ENCODE measurements around the gene CLCN5. TPM values are rescaled to one million over a fixed set of nuclear protein-coding genes. Genes with fewer than 3 reads are reported as not detected.

Gene CLCN5
- total RNA-seq, 1 experiment from 2014 or later, result 4.9 TPM

DNA sequence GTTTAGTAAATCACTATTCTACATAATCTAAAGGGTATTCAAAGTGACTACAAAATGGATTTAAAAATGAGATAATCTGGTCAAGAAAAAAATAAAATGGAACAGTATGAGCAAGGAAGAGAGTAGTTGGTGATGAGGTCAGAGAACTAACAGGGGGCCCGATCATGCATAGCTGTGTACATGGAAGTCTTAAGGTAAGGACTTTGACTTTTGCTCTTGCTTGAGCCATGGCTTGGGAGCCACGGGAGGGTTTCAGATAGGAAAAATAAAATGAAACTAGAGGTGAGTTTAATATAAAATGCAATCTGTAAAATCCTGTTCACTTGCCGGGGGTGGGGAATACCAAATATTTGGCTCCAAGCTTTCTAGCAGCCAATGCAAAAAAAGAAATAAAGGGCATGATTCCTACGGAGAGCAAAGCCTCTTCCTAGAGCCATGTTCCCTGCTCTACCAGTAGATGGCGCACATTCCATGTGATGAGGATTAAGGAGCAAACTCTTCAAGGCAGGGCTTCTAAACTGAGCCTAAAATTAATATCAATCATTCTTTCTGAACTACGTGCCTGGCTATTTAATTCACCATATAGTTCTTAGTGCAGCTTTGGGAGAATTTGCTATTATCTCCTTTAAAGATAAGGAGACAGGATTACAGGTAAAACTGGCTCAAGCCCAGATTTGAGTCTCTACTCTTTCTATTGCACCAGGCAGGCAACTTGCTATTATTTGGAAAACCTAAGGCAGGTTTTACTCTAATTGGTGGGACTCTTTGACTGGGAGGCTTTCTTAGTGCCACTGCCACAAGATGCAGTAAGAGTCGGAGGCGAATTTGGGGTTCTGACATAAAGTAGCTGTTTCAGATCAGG lies 6.8 kb upstream of the CLCN5 start:
- no peaks in the 10 kb centered on the region for H3K9me3 Mint-ChIP-seq (ENCODE audit: unreplicated experiment)
- TF ChIP-seq, protein P1, sequence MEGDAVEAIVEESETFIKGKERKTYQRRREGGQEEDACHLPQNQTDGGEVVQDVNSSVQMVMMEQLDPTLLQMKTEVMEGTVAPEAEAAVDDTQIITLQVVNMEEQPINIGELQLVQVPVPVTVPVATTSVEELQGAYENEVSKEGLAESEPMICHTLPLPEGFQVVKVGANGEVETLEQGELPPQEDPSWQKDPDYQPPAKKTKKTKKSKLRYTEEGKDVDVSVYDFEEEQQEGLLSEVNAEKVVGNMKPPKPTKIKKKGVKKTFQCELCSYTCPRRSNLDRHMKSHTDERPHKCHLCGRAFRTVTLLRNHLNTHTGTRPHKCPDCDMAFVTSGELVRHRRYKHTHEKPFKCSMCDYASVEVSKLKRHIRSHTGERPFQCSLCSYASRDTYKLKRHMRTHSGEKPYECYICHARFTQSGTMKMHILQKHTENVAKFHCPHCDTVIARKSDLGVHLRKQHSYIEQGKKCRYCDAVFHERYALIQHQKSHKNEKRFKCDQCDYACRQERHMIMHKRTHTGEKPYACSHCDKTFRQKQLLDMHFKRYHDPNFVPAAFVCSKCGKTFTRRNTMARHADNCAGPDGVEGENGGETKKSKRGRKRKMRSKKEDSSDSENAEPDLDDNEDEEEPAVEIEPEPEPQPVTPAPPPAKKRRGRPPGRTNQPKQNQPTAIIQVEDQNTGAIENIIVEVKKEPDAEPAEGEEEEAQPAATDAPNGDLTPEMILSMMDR (IDR thresholded peaks at IDR 0.05; ENCODE audit: unreplicated experiment), result peak; percentile 79
- CTCF ChIA-PET, result interaction anchor here (0.6 to 4.4 kb wide), 26 partner anchors 9 to 781 kb away, joined by 3 to 50 read pairs (median 4); no protein-coding TSS in a partner anchor
- DNase-seq (ENCODE audit: unreplicated experiment), result peak; percentile 72
- no peaks in the 10 kb centered on the region for H3K4me1 Mint-ChIP-seq (ENCODE audit: insufficient read depth, unreplicated experiment)
- intact Hi-C loops (cut with micrococcal nuclease), result loop anchor here (1.0 to 10.0 kb wide), 5 partner anchors 33 to 779 kb away; partner anchors contain the start of gene CCNB3
- BruUV-seq (replicated peaks), result no TSS peak
- H3K27me3 Mint-ChIP-seq (ENCODE audit: insufficient read depth, unreplicated experiment), result peaks cover 5% of the 10 kb centered on the region
- no peak overlapping the region for H3K27ac Mint-ChIP-seq (ENCODE audit: low read depth, unreplicated experiment)
- no peak overlapping the region for H3K4me3 Mint-ChIP-seq (ENCODE audit: unreplicated experiment)
- no peaks in the 10 kb centered on the region for H3K36me3 Mint-ChIP-seq (ENCODE audit: insufficient read depth, unreplicated experiment)
- POLR2A ChIA-PET, result interaction anchor here (1.8 kb wide), 1 partner anchor 11 kb away, joined by 4 read pairs; no protein-coding TSS in a partner anchor

DNA sequence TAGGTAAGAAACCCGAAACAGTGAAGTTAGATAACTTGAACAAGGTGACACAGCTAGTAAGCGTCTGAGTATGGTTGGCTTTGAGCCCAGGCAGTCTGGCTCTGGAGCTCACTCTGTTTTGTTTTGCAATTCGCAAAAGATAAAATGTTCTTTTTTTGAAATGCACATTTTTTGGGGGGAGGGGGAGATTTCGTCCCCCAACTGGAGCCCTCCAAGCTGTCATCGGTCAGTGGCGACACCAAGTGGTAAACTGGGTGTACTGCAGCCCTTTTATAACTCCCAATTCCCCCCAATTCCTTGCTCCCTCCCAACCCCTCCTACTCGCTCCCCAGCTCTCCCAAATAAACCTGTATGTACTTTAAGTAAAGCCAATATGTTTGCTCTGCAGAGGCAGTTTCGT lies 2.8 kb upstream of the CLCN5 start:
- POLR2A ChIA-PET, result no interaction called here
- H3K36me3 Mint-ChIP-seq (ENCODE audit: insufficient read depth, unreplicated experiment), result no peaks in the 10 kb centered on the region

DNA sequence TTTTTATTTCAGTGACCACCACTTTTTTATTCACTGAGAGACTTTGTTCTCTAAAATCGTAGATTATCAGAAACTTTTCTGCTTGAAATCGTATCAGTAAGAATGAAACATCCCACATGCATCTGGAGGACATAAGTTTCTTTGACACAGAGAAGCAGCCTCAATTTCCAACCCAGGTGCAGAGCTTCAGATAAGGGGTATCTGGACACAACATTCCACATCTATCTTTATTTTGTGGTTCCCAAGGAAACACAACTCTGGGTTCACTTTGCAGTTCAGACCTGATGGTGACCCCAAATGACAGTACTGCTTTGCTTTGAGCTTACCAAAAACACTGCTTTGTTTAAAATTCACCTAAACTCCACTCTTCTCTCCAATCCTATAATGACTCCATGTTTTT lies 1.3 kb upstream of the CLCN5 start:
- POLR2A ChIA-PET, result interaction anchor here (0.6 to 1.5 kb wide), 2 partner anchors 730 to 1184 kb away, joined by 3 to 4 read pairs; no protein-coding TSS in a partner anchor
- intact Hi-C loops (cut with micrococcal nuclease), result no loop called here
- H3K4me3 Mint-ChIP-seq (ENCODE audit: unreplicated experiment), result no peak overlapping the region
- DNase-seq (ENCODE audit: unreplicated experiment), result no peak
- no peaks in the 10 kb centered on the region for H3K36me3 Mint-ChIP-seq (ENCODE audit: insufficient read depth, unreplicated experiment)
- TF ChIP-seq, protein P1 (IDR thresholded peaks at IDR 0.05; ENCODE audit: unreplicated experiment), result no peak
- peaks cover 16% of the 10 kb centered on the region for H3K27me3 Mint-ChIP-seq (ENCODE audit: insufficient read depth, unreplicated experiment)
- no peaks in the 10 kb centered on the region for H3K9me3 Mint-ChIP-seq (ENCODE audit: unreplicated experiment)
- CTCF ChIA-PET, result interaction anchor here (0.9 to 4.9 kb wide), 6 partner anchors 8 to 1290 kb away, joined by 3 to 38 read pairs (median 4); no protein-coding TSS in a partner anchor
- H3K27ac Mint-ChIP-seq (ENCODE audit: low read depth, unreplicated experiment), result no peak overlapping the region
- no TSS peak for BruUV-seq (replicated peaks)
- H3K4me1 Mint-ChIP-seq (ENCODE audit: insufficient read depth, unreplicated experiment), result no peaks in the 10 kb centered on the region

More for the DNA sequence above, 2.8 kb upstream of the CLCN5 start:
- Mint-ChIP-seq H3K4me3 (ENCODE audit: unreplicated experiment) (no peak overlapping the region), H3K27ac (ENCODE audit: low read depth, unreplicated experiment) (no peak overlapping the region), H3K4me1 (ENCODE audit: insufficient read depth, unreplicated experiment) (no peaks in the 10 kb centered on the region), H3K27me3 (ENCODE audit: insufficient read depth, unreplicated experiment) (peaks cover 5% of the 10 kb centered on the region), H3K9me3 (ENCODE audit: unreplicated experiment) (no peaks in the 10 kb centered on the region)
- CTCF ChIA-PET, result interaction anchor here (0.6 to 4.9 kb wide), 23 partner anchors 9 to 734 kb away, joined by 3 to 38 read pairs (median 4); partner anchors contain the start of gene USP27X
- BruUV-seq (replicated peaks), result no TSS peak
- intact Hi-C loops (cut with micrococcal nuclease), result loop anchor here (1.0 to 10.0 kb wide), 3 partner anchors 37 to 775 kb away; no protein-coding TSS in a partner anchor
- TF ChIP-seq, protein P1 (IDR thresholded peaks at IDR 0.05; ENCODE audit: unreplicated experiment), result peak; percentile 85
- peak; percentile 44 for DNase-seq (ENCODE audit: unreplicated experiment)

DNA sequence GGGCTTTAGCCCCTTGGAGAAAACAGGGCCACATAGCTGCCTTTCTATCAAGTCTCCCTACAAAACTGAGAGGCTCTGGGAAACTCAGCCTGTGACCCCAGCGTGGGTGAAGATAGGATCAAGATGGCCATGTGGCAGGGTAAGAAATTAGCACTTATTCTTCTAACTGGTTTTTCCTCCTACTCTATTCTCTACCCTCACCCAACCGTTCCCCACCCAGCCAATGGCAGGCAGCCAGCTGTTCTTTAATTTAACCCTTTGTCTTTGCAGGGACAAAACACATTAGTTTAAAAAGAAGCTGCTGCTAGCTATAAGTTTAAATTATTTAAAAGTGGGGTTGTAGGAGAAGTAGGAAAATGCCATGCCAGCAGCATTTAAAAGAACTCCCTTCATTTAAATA lies 2.8 kb downstream of the CLCN5 start:
- Mint-ChIP-seq H3K27me3 (ENCODE audit: insufficient read depth, unreplicated experiment) (peaks cover 38% of the 10 kb centered on the region), H3K4me3 (ENCODE audit: unreplicated experiment) (no peak overlapping the region), H3K27ac (ENCODE audit: low read depth, unreplicated experiment) (no peak overlapping the region), H3K36me3 (ENCODE audit: insufficient read depth, unreplicated experiment) (peaks cover 9% of the 10 kb centered on the region), H3K4me1 (ENCODE audit: insufficient read depth, unreplicated experiment) (no peaks in the 10 kb centered on the region), H3K9me3 (ENCODE audit: unreplicated experiment) (no peaks in the 10 kb centered on the region)
- ChIA-PET CTCF (interaction anchor here (0.6 to 5.0 kb wide), 3 partner anchors 9 to 283 kb away, joined by 3 to 27 read pairs (median 3); no protein-coding TSS in a partner anchor), POLR2A (interaction anchor here (1.0 kb wide), 1 partner anchor 14 kb away, joined by 3 read pairs; no protein-coding TSS in a partner anchor)
- TF ChIP-seq, protein P1 (IDR thresholded peaks at IDR 0.05; ENCODE audit: unreplicated experiment), result no peak
- no TSS peak for BruUV-seq (replicated peaks)
- no peak for DNase-seq (ENCODE audit: unreplicated experiment)
- intact Hi-C loops (cut with micrococcal nuclease), result no loop called here

Data from MCF 10A (cell line).